Memory B cell (primary cell): Measurements from ENCODE around the gene RXFP3.
"Not testable (repeated sequence)": the region's sequence is repeated elsewhere in the genome, so short reads cannot be mapped to it uniquely, and the experiment has no call there.

Experiments
- ATAC-seq: fragments of 150-1000 bp; cut with Tn5 transposase; 2 replicates; pipeline ENCODE4 v1.10.0; 2021; ENCODE audit warnings: low read depth, mild to moderate bottlenecking, moderate library complexity
- DNase-seq, 2 donors: peaks; one replicate each; pipeline ENCODE4 v3.0.0; 2022; ENCODE audit warnings: low spot score in 2 of 2
- H3K27ac Mint-ChIP-seq: one replicate; pipeline ENCODE4 v1.8.0; 2022; ENCODE audit warnings: mild to moderate bottlenecking, moderate library complexity, mixed read lengths
- H3K27me3 Mint-ChIP-seq: one replicate; pipeline ENCODE4 v1.8.0; 2022; ENCODE audit warnings: mixed read lengths
- H3K36me3 Mint-ChIP-seq: one replicate; pipeline ENCODE4 v1.8.0; 2022; ENCODE audit warnings: mild to moderate bottlenecking, mixed read lengths
- H3K4me1 Mint-ChIP-seq: one replicate; pipeline ENCODE4 v1.8.0; 2022; ENCODE audit warnings: mixed read lengths
- H3K4me3 Mint-ChIP-seq: one replicate; pipeline ENCODE4 v1.8.0; 2022; ENCODE audit warnings: mild to moderate bottlenecking, moderate library complexity, mixed read lengths
- H3K9me3 Mint-ChIP-seq: one replicate; pipeline ENCODE4 v1.8.0; 2022; ENCODE audit warnings: mixed read lengths

Gene RXFP3

GRCh38 chr5:33936381-33937016 lies at the start of gene RXFP3:
Gene RXFP3 (plus strand): TSS chr5:33936386. CDS start chr5:33936741, 355 bp downstream.
- Mint-ChIP-seq H3K4me3 (no peak within 1 kb of the TSS), H3K4me1 (no peaks in the 10 kb centered on the region), H3K27me3 (peaks cover 20% of the 10 kb centered on the region), H3K9me3 (no peaks in the 10 kb centered on the region), H3K27ac (no peak within 1 kb of the TSS), H3K36me3 (no peaks in the 10 kb centered on the region)
- DNase-seq (no peak), ATAC-seq (no peak)

DNA sequence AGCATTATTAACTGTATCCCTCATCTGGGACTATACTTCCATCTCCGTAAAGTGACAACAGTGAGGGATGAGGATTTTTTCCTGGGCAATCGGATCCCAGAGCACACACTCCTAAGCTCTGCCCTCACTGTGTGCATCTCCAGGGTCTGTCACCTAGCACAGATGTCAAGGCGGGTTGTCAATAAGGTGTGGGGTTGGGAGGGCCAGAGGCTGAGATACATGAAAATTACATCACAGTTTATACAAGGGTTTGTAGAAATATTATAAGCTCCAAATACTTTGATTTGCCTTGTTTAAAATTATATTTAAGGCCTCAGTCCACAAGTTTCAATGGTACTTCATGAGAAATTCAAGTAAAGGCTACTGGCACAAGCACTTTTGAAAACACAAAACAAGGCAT lies 48.9 kb upstream of the RXFP3 start:
- H3K4me3 Mint-ChIP-seq = no peak overlapping the region
- H3K4me1 Mint-ChIP-seq = no peaks in the 10 kb centered on the region
- ATAC-seq = no peak
- no peaks in the 10 kb centered on the region for H3K36me3 Mint-ChIP-seq
- no peak for DNase-seq
- no peak overlapping the region for H3K27ac Mint-ChIP-seq
- H3K27me3 Mint-ChIP-seq = peaks cover 20% of the 10 kb centered on the region
- H3K9me3 Mint-ChIP-seq = no peaks in the 10 kb centered on the region

DNA sequence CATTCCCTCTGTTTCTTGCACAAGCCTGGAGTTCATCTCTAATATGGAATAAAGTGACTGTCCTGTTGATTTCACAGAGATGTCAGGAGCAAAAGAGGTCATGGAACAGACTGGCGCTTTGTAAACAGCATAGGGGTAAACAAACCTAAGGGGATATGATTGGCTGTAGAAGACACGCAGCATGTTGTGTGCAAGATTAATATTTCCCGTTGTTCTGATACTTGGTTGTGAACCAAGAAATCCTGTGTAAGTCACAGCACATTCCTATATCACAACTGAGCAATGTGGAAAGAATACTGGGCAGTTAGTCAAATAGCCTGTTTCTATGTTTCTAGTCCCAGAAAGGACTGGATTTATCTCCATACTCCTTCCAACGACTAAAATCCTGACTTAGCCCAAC lies 47.6 kb upstream of the RXFP3 start:
- Mint-ChIP-seq H3K36me3 (no peaks in the 10 kb centered on the region), H3K4me1 (no peaks in the 10 kb centered on the region)
- no peak for ATAC-seq

DNA sequence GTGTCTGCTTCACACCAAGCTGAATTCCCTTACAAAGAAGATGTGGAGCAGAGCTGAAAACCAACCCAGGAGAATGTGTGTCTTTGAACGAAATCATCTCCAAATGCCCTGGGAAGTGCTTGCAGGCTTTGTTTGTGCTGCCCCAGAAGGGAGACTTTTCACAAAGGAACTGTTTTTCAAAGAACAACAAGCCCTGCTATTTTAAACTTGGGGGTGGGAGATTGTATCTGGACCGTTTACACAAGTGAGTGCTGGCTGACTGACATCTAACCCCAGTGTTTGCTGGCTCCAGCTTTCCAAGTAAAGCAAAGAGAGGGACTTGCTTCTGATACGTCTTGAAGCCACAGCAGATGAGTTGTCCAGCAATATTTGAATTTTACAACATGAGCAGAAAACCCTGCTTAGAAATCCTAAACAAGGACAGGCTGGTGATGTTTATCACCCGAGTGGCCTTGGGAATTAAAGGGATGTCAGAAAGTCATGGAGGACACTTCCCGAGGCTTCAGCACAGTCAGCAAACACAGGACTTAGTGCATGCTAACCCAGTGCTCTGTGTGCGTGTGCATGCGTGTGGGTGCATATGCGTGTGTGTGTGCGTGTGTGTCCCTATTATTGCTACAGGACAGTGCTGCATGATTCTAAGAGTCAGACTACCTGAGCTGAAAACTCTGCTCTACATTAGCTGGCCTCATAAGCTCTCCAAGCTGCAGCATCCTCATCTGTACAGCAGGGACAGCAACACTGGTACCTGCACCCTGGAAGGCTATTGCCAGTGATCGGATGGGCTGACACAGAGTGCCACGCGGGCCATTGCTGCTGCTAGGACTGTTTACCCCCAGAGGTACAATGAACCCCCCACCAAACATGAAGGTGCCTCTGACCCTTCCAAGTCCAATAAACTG lies 45.8 kb upstream of the RXFP3 start:
- Mint-ChIP-seq H3K9me3 (peaks cover 1% of the 10 kb centered on the region), H3K4me1 (no peaks in the 10 kb centered on the region), H3K27me3 (peaks cover 26% of the 10 kb centered on the region), H3K4me3 (no peak overlapping the region), H3K36me3 (no peaks in the 10 kb centered on the region), H3K27ac (no peak overlapping the region)
- no peak for ATAC-seq
- no peak for DNase-seq

More for the DNA sequence above, 47.6 kb upstream of the RXFP3 start:
- no peak overlapping the region for H3K4me3 Mint-ChIP-seq
- H3K27ac Mint-ChIP-seq = no peak overlapping the region
- peaks cover 1% of the 10 kb centered on the region for H3K9me3 Mint-ChIP-seq
- DNase-seq = no peak
- peaks cover 24% of the 10 kb centered on the region for H3K27me3 Mint-ChIP-seq

- H3K4me3 Mint-ChIP-seq = no peak overlapping the region
- ATAC-seq = no peak
- H3K9me3 Mint-ChIP-seq = peaks cover 1% of the 10 kb centered on the region
- no peaks in the 10 kb centered on the region for H3K4me1 Mint-ChIP-seq
- no peaks in the 10 kb centered on the region for H3K36me3 Mint-ChIP-seq
- peaks cover 28% of the 10 kb centered on the region for H3K27me3 Mint-ChIP-seq
- DNase-seq = no peak
- H3K27ac Mint-ChIP-seq = no peak overlapping the region
Measured at GRCh38 chr5:33891446-33891787, 44.8 kb upstream of the RXFP3 start.

GRCh38 chr5:33891788-33892619 lies 44.2 kb upstream of the RXFP3 start, which contains the start of gene ADAMTS12:
Gene ADAMTS12 (minus strand): TSS chr5:33891990. CDS start chr5:33891856, 134 bp downstream.
- no peaks in the 10 kb centered on the region for H3K4me1 Mint-ChIP-seq
- peak within 1 kb of the TSS; percentile 4 for H3K4me3 Mint-ChIP-seq
- ATAC-seq (no peak), DNase-seq (no peak)
- peaks cover 1% of the 10 kb centered on the region for H3K9me3 Mint-ChIP-seq
- no peak within 1 kb of the TSS for H3K27ac Mint-ChIP-seq
- peaks cover 34% of the 10 kb centered on the region for H3K27me3 Mint-ChIP-seq
- H3K36me3 Mint-ChIP-seq = no peaks in the 10 kb centered on the region

DNA sequence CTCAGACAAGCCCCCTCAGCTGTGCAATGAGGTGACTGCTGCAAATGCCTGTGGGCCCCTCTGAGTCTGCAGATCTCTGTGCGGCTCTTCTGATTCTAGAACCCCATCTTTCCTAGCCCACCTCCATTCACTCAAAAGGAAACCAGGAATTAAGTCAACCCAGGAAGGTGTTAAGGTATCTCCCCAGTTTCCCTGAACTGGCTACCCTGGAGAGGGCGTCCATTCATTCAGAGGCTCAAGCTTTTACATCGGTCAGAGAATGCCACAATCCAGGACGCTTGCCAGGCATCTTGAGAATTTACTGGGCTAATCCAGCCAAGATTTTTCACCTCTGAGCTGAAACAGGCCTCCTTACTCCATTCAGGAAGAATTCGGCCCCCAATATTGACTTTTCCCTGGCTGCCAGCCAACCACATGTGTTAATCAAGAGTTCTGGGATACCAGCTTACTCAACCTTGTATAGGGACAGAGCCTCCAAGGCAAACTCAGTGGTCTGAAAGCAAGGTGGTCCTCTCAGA lies 43.5 kb upstream of the RXFP3 start:
- peaks cover 1% of the 10 kb centered on the region for H3K9me3 Mint-ChIP-seq
- H3K27me3 Mint-ChIP-seq = peaks cover 33% of the 10 kb centered on the region
- H3K4me3 Mint-ChIP-seq = peak overlapping the region; percentile 4
- no peak overlapping the region for H3K27ac Mint-ChIP-seq
- H3K36me3 Mint-ChIP-seq = no peaks in the 10 kb centered on the region
- no peaks in the 10 kb centered on the region for H3K4me1 Mint-ChIP-seq
- ATAC-seq (no peak), DNase-seq (no peak)

DNA sequence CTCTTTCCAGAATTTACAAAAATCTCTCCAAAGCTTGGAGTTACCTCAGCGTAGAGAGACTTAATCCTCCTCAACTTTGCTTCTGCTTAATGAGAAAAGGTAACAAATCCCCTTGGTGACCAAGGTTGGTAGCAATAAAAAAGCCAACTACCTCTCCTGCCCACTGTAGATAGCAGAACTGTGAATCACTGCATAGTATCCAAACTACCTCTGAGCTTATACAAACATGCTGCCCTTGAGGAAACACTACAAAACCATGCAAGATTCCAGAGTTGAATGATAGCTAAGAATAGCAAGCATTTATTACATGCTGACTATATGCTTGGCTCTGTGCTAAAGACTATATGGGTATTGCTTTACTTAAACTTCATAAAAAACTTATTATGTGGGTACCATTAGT lies 41.6 kb upstream of the RXFP3 start:
- ATAC-seq (no peak), DNase-seq (no peak)
- Mint-ChIP-seq H3K27me3 (peaks cover 25% of the 10 kb centered on the region), H3K4me1 (no peaks in the 10 kb centered on the region), H3K36me3 (no peaks in the 10 kb centered on the region), H3K4me3 (no peak overlapping the region), H3K9me3 (peaks cover 1% of the 10 kb centered on the region), H3K27ac (no peak overlapping the region)

- Mint-ChIP-seq H3K4me3 (no peak overlapping the region), H3K27me3 (peaks cover 9% of the 10 kb centered on the region), H3K9me3 (peaks cover 10% of the 10 kb centered on the region), H3K4me1 (no peaks in the 10 kb centered on the region), H3K27ac (no peak overlapping the region), H3K36me3 (no peaks in the 10 kb centered on the region)
- DNase-seq = no peak
- ATAC-seq = no peak
Measured at GRCh38 chr5:33901156-33901555, 35.0 kb upstream of the RXFP3 start.

DNA sequence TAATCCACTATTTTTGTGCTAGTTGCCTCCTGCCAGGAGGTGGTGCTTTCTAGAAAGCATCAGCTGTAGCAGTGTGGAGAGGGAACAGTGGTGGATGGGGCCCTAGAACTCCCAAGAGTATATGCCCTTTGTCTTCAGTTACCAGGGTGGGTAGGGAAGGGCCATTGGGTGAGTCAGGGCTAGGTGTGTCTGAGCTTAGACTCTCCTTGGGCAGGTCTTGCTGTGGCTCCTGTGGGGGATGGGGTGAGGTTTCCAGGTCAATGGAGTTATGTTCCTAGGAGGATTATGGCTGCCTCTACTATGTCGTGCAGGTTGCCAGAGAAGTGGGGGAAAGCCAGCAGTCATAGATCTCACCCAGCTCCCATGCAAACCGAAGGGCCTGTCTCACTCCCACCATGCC lies 33.1 kb upstream of the RXFP3 start:
- no peaks in the 10 kb centered on the region for H3K27me3 Mint-ChIP-seq
- no peaks in the 10 kb centered on the region for H3K36me3 Mint-ChIP-seq
- no peaks in the 10 kb centered on the region for H3K4me1 Mint-ChIP-seq
- ATAC-seq (no peak), DNase-seq (no peak)
- no peak overlapping the region for H3K27ac Mint-ChIP-seq
- no peak overlapping the region for H3K4me3 Mint-ChIP-seq
- peaks cover 19% of the 10 kb centered on the region for H3K9me3 Mint-ChIP-seq

DNA sequence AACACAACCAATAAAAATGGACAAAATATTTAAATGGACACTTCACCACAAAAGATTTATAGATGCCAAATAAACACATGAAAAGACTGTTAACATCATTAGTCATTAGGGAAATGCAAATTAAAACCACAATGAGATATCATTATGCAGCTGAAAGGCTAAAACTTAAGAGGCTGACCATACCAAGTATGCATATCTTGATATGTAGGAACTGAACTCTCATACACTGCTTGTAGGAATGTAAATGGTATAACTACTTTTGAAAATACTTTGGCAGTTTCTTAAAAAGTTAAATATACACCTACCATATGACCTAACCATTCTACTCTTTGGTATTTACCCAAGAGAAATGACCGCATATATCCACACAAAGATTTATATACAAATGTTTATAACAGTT lies 30.8 kb upstream of the RXFP3 start:
- no peak for DNase-seq
- H3K27ac Mint-ChIP-seq = no peak overlapping the region
- H3K4me1 Mint-ChIP-seq = no peaks in the 10 kb centered on the region
- peaks cover 20% of the 10 kb centered on the region for H3K9me3 Mint-ChIP-seq
- no peaks in the 10 kb centered on the region for H3K27me3 Mint-ChIP-seq
- H3K36me3 Mint-ChIP-seq = no peaks in the 10 kb centered on the region
- no peak overlapping the region for H3K4me3 Mint-ChIP-seq
- ATAC-seq = no peak

DNA sequence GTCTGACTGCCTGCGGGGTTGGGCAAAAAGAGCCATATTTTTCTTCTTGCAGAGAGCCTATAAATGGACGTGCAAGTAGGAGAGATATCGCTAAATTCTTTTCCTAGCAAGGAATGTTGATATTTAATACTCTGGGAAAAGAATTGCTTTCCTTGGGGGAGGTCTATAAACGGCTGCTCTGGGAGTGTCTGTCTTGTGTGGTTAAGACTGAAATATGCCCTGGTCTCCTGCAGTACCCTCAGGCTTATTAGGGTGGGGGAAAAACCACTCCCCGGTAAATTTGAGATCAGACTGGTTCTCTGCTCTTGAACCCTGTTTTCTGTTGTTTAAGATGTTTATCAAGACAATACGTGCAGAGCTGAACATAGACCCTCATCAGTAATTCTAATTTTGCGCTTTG lies 29.9 kb upstream of the RXFP3 start:
- H3K4me3 Mint-ChIP-seq, H3K27ac Mint-ChIP-seq, H3K36me3 Mint-ChIP-seq, ATAC-seq, H3K4me1 Mint-ChIP-seq, H3K27me3 Mint-ChIP-seq, DNase-seq: not testable (repeated sequence)
- peaks cover 20% of the 10 kb centered on the region for H3K9me3 Mint-ChIP-seq

DNA sequence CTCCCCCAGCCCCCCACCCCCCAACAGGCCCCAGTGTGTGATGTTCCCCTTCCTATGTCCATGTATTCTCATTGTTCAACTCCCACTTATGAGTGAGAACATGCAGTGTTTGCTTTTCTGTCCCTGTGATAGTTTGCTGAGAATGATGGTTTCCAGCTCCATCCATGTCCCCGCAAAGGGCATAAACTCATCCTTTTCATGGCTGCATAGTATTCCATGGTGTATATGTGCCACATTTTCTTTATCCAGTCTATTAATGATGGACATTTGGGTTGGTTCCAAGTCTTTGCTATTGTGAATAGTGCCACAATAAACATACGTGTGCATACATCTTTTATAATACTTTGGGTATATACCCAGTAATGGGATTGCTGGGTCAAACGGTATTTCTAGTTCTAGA lies 21.3 kb upstream of the RXFP3 start:
- H3K27me3 Mint-ChIP-seq, H3K36me3 Mint-ChIP-seq, H3K4me1 Mint-ChIP-seq, DNase-seq, H3K27ac Mint-ChIP-seq, H3K4me3 Mint-ChIP-seq, ATAC-seq: not testable (repeated sequence)
- peaks cover 15% of the 10 kb centered on the region for H3K9me3 Mint-ChIP-seq

DNA sequence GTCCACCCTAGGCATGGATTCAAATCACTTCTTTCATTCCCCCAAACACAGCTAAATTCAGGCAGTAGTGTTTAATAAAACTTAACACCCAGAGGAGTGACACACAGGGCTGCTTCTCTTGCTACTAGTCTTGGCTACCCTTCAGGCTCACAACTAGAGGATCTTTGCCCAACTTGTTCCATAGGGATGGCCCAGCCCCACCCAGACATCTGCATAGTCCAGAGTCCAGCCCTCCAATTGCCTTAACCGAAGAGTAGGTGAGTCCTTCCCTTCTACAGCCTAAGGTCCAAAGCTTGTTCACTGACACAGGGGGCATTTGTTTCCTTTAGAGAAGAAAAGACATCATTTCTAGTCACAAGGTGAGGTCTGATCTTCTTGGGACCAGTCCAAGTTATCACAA lies 15.2 kb upstream of the RXFP3 start:
- Mint-ChIP-seq H3K27ac (no peak overlapping the region), H3K36me3 (no peaks in the 10 kb centered on the region), H3K4me3 (no peak overlapping the region), H3K9me3 (peaks cover 11% of the 10 kb centered on the region), H3K4me1 (no peaks in the 10 kb centered on the region), H3K27me3 (peaks cover 15% of the 10 kb centered on the region)
- no peak for ATAC-seq
- no peak for DNase-seq
